ENCODE measurements around the gene ITIH5.
A peak's percentile ranks its signal among the peaks of the same experiment; 100 is the strongest.

ITIH5 gene

GRCh38 chr10:7545261-7545660, 121.5 kb downstream of the ITIH5 start:
- DNase-seq = no peak

GRCh38 chr10:7544203-7544602, 122.6 kb downstream of the ITIH5 start:
- DNase-seq = no peak

GRCh38 chr10:7542189-7542914, 124.4 kb downstream of the ITIH5 start:
- DNase-seq = no peak

GRCh38 chr10:7541137-7542087, 125.4 kb downstream of the ITIH5 start:
- no peak for DNase-seq

- DNase-seq = no peak
Measured at GRCh38 chr10:7538970-7539654, 127.7 kb downstream of the ITIH5 start.

- DNase-seq = no peak
Measured at GRCh38 chr10:7537126-7537525, 129.6 kb downstream of the ITIH5 start.

- no peak for DNase-seq
Measured at GRCh38 chr10:7534480-7534852, 132.3 kb downstream of the ITIH5 start.

- DNase-seq = no peak
Measured at GRCh38 chr10:7533657-7534479, 132.9 kb downstream of the ITIH5 start.

GRCh38 chr10:7532723-7533498, 133.9 kb downstream of the ITIH5 start:
- no peak for DNase-seq

GRCh38 chr10:7529638-7530037, 137.1 kb downstream of the ITIH5 start:
- no peak for DNase-seq

GRCh38 chr10:7527468-7527867, 139.3 kb downstream of the ITIH5 start:
- DNase-seq = no peak

GRCh38 chr10:7526017-7526400, 140.8 kb downstream of the ITIH5 start:
- no peak for DNase-seq

- peak; percentile 7 for DNase-seq
Measured at GRCh38 chr10:7525314-7526016, 141.3 kb downstream of the ITIH5 start.

- no peak for DNase-seq
Measured at GRCh38 chr10:7523656-7524055, 143.1 kb downstream of the ITIH5 start.

GRCh38 chr10:7520507-7521485, 146.0 kb downstream of the ITIH5 start:
- no peak for DNase-seq

GRCh38 chr10:7519351-7519750, 147.4 kb downstream of the ITIH5 start:
- DNase-seq = no peak

- no peak for DNase-seq
Measured at GRCh38 chr10:7518693-7519092, 148.1 kb downstream of the ITIH5 start.

GRCh38 chr10:7515439-7515838, 151.3 kb downstream of the ITIH5 start:
- no peak for DNase-seq

GRCh38 chr10:7513936-7514335, 152.8 kb downstream of the ITIH5 start:
- no peak for DNase-seq

GRCh38 chr10:7513455-7513854, 153.3 kb downstream of the ITIH5 start:
- DNase-seq = no peak
